A204.1 (cell line): ENCODE results near the gene VWA7.
"Not testable (repeated sequence)": the region's sequence is repeated elsewhere in the genome, so short reads cannot be mapped to it uniquely, and the experiment has no call there.

Experiments
- FAIRE-seq: peaks from 2 replicates; lab custom pipeline; 2012; peaks lifted over from hg19 to GRCh38; lab: Jason Lieb, UNC

The VWA7 gene, protein sequence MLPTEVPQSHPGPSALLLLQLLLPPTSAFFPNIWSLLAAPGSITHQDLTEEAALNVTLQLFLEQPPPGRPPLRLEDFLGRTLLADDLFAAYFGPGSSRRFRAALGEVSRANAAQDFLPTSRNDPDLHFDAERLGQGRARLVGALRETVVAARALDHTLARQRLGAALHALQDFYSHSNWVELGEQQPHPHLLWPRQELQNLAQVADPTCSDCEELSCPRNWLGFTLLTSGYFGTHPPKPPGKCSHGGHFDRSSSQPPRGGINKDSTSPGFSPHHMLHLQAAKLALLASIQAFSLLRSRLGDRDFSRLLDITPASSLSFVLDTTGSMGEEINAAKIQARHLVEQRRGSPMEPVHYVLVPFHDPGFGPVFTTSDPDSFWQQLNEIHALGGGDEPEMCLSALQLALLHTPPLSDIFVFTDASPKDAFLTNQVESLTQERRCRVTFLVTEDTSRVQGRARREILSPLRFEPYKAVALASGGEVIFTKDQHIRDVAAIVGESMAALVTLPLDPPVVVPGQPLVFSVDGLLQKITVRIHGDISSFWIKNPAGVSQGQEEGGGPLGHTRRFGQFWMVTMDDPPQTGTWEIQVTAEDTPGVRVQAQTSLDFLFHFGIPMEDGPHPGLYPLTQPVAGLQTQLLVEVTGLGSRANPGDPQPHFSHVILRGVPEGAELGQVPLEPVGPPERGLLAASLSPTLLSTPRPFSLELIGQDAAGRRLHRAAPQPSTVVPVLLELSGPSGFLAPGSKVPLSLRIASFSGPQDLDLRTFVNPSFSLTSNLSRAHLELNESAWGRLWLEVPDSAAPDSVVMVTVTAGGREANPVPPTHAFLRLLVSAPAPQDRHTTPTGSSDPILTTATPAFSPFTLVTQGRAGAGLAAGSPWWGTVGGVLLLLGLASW

DNA sequence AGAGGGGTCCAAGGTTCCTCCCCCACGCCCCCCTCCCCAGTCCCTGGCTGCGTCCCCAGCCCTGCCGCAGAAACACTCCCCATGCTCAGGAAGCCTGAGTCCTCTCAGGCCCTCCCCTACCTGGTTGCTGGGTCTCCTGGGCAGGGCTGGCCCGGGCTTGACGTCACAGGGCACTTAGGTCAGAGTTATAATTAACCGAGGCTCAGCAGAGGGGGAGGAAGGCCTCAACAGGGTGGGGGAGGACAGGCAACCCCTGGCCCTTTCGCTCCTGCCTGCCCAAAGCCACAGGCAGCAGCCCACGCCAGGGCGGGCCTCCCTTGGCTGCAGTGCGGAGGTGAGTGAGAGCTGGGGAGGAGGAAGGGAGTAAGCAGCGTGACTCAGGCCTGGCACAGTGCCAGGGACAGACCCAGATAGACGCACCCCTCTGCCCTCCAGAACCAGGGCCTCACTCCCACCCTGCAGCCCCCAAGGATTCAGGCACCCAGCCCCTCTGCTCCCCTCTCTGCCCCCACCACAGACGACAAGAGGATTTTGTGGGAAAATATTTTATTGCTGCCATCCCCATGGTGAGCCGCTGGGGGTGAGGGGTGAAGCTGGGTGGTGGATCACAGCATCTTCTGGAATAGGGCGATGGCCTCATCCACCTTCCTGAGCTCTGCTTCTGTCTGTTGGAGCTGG, at the start of gene VWA7:
Gene VWA7, minus strand, starts transcription at position 340 of the 678 bp plus-strand sequence. CDS start 549 bp downstream, outside the sequence.
- no peak for FAIRE-seq

DNA sequence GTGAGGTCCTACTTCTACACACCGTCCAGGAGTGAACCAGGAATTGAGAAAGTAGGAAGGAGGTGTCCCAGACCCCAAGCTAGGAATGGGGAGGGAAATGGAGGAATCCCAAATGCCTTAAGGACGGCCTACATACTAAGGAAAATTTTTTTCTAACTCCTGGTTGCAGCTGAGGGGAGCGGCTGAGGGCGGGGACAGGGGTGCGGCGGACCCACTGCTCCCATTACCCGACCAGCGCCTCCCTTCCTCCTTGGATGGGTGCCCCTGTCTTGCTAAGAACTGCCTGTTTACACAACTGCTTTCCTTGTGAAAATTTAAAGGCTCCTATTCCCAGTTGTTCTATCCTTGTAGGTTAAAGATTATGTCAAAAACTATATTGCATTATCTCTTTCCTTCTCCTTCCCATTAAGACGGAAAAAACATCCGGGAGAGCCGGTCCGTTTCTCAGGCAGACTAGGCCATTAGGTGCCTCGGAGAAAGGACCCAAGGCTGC, 49.7 kb upstream of the VWA7 start:
- no peak for FAIRE-seq

DNA sequence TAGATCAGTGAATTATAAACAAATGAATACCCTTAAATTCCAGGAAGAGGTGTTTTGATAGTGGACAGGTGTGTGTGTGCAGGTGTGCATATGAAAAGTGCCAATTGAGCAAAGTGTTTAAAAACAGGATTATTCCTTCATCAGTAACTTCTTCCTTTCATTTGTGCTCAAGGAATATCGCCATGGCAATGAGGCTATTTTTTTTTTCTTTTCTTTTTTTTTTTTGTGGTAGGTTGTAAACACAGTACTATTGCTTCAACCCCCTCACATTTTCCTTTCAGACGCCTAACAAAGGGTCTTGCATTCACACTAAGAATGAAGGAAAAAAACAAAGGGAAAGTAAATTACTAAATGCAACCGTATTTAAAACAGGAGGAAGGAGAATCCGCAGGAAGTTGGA, 48.4 kb upstream of the VWA7 start:
- FAIRE-seq = no peak

DNA sequence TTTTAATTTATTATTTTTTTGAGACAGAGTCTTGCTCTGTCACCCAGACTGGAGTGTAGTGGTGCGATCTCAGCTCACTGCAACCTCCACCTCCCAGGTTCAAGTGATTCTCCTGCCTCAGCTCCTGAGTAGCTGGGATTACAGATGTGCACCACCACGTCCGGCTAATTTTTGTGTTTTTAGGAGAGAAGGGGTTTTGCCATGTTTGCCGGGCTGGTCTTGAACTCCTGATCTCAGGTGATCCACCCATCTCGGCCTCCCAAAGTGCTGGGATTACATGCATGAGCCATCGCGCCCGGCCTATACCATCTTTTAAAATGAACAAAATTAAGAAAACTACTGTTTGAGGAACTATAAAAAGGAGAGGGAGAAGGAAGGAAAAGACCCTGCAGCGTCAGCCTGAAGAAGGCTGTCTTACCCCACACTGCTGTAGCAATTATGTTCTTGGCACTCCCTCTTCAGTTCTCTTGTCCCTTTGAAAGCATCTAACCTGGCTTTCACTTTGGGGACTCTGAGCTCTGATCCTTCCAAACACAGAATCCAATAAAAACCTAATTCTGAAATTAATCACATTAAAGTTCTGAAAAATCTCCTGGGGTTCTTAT, 46.6 kb upstream of the VWA7 start:
- not testable (repeated sequence) for FAIRE-seq

DNA sequence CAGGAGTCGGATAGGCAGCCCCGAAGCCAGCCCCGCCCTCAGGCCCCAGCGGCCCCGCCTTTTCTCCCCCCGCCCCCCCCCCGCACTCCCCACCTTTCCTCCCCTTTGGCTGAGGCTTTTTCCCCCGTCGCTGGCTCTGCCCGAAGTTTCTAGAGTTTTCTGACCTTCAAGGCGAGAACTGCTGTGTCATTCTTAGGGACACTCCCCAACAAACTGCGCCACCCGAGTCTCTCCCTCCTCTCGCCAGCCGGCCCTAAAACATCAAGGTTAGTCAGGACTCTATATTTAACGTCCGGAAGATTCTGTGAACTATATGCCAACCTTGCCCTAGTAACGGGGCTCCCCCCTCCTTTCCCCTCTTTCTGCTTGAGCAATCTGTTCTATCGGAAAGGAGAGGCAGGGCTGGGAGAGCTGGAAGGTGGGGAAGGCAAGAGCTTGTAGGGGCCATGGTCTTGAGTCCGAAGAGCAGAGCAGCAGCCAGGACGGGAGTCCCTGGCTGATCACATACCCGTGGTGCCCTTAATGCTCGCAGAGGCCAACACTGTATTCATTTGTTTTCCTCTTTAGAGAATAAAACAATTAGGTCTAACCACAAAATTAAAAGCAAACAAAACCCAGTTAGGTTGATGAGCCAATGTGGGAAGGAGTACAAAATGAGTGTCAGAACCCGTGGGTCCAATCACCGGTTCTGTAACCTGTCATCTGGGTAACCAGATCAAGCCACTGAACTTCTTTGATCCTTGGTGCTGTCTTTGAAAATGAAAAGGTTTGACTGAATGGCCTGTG, 45.1 kb upstream of the VWA7 start:
- FAIRE-seq = no peak

DNA sequence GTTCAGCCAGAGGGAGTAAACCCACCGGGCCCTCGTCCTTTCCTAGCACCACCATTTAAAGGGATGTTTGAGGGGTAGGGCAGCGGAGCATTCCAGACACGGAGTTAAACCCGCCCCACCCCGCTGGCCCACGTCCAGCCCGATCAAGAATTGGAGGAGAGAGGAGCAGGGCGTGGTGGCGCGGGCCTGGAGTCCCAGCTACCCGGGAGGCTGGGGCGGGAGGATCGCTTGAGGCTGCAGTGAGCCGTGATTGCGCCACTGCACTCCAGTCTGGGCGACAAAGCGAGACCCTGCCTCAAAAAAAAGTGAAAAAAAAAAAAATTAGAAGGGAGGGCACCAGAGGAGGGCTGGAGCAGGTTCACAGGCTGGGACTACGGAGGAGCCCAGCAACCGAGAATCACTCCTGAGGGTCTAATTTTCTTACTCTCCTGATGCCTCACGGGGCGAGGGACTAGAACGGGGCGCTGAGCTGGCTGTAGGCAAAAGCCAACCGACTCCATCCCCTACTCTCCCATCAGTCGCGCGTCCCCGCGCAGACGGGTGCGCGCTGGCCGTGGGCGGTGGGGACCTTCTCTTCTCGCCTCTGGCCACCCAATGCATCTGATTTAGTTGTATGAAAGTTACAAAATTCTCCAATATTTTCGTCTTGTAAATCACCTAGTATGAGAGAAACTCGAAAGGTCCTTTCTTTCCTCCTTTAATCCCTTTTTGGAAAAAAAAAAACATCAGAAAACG, 44.3 kb upstream of the VWA7 start:
- FAIRE-seq = no peak

DNA sequence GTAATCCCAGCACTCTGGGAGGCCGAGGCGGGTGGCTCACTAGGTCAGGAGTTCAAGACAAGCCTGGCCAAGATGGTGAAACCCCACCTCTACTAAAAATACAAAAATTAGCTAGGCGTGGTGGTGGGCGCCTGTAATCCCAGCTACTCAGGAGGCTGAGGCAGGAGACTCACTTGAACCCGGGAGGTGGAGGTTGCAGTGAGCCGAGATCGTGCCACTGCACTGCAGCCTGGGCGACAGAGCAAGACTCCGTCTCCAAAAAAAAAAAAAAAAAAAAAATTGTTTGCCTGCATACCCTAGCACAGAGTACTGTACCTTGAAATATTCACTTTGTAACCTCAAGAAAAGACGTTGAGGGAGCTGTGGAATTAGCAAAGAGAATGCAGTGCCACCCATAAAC, 43.3 kb upstream of the VWA7 start:
- not testable (repeated sequence) for FAIRE-seq

DNA sequence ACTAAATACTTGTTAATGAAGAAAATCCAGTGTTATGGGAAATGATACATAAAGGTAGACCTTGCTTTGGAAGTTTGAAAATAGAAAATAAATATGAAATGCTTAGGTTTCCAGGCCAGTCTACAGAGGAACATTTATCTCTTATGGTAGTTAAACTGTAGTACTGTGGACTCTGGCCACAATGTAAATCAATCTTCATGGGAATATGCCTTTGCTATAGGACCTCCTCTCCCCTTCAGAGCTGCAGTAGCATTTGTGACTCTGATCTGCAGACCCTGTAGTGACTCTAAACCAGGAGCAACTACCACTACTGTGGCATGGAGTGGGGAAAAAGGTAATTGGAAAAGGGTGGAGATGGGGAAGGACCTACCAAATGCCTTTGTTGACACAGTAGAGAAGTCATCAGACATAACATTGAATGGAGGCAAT, 42.8 kb upstream of the VWA7 start:
- no peak for FAIRE-seq

DNA sequence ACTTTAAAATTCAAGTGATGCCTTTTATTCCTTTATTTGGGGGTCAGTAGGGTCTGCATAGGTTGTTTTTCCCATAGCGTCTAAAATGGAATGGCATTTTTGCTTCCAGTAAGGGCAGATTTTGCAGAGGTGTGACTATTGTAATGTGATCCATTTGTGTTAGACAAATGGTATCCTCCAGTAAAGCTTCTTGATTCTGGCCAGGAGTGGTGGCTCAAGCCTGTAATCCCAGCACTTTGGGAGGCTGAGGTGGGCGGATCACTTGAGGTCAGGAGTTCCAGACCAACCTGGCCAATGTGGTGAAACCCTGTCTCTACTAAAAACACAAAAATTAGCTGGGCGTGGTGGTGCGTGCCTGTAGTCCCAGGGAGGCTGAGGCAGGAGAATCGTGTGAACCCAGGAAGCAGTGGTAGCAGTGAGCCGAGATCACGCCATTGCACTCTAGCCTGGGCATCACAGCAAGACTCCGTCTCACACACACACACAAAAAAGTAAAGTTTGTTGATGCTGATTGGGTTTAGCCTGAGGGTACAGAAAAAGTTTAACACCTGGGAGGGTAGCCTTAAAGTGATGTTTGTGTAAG, 40.9 kb upstream of the VWA7 start:
- FAIRE-seq = not testable (repeated sequence)

DNA sequence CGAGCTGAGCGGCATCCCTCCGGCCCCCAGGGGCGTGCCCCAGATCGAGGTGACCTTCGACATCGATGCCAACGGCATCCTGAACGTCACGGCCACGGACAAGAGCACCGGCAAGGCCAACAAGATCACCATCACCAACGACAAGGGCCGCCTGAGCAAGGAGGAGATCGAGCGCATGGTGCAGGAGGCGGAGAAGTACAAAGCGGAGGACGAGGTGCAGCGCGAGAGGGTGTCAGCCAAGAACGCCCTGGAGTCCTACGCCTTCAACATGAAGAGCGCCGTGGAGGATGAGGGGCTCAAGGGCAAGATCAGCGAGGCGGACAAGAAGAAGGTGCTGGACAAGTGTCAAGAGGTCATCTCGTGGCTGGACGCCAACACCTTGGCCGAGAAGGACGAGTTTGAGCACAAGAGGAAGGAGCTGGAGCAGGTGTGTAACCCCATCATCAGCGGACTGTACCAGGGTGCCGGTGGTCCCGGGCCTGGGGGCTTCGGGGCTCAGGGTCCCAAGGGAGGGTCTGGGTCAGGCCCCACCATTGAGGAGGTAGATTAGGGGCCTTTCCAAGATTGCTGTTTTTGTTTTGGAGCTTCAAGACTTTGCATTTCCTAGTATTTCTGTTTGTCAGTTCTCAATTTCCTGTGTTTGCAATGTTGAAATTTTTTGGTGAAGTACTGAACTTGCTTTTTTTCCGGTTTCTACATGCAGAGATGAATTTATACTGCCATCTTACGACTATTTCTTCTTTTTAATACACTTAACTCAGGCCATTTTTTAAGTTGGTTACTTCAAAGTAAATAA, 40.2 kb upstream of the VWA7 start:
- not testable (repeated sequence) for FAIRE-seq

DNA sequence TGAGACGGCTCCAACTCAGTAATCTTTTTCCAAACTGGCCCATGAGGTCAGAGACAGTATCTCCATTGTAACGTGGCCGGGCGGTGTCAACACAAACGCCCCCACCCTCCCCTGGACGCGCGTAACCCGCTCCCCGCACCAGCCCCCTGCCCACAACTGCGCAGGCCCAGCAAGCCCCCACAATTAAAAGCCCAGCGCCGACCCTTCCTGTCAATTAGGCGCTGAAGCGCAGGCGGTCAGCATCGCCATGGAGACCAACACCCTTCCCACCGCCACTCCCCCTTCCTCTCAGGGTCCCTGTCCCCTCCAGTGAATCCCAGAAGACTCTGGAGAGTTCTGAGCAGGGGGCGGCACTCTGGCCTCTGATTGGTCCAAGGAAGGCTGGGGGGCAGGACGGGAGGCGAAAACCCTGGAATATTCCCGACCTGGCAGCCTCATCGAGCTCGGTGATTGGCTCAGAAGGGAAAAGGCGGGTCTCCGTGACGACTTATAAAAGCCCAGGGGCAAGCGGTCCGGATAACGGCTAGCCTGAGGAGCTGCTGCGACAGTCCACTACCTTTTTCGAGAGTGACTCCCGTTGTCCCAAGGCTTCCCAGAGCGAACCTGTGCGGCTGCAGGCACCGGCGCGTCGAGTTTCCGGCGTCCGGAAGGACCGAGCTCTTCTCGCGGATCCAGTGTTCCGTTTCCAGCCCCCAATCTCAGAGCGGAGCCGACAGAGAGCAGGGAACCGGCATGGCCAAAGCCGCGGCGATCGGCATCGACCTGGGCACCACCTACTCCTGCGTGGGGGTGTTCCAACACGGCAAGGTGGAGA, 38.1 kb upstream of the VWA7 start, which contains the start of the genes HSPA1A and HSPA1L:
Gene HSPA1A, plus strand, starts transcription at position 519 of the 814 bp plus-strand sequence. Its CDS starts 214 bp downstream, at position 733.
Gene HSPA1L, minus strand, starts transcription at position 259 of the 814 bp plus-strand sequence. CDS start 3,311 bp downstream, outside the sequence.
- peak; percentile 95 for FAIRE-seq

DNA sequence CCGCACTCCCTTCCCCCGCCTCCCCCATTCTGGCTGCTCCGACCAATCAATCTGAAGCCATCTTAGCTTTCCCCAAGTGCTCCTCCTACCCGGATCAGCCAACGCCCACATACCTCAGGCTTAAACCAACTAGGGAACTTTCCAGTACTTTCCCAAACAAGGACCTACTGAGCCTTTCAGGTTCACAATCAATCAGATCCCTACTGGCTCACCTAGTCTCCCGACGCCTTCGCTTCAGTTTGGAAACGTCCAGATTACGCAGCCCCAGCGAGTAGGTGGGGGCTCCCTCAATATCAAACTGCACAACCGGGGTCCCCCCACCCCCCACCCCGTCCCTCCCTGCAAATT, 37.5 kb upstream of the VWA7 start:
- peak; percentile 46 for FAIRE-seq

DNA sequence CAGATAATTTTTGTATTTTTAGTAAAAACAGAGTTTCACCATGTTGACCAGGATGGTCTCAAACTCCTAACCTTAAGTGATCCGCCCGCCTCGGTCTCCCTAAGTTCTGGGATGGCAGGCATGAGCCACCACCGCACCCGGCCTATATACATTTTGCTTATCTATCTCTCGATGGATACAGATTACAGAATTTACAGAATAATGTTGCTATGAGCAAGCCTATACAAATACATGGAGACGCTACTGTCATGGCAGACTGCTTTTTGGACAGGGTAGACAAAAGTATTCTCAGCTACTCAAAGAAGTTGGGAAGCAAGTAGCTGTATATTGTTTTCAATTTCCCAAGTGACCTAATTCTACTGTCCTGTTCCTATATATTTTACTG, 36.3 kb upstream of the VWA7 start:
- FAIRE-seq = no peak

DNA sequence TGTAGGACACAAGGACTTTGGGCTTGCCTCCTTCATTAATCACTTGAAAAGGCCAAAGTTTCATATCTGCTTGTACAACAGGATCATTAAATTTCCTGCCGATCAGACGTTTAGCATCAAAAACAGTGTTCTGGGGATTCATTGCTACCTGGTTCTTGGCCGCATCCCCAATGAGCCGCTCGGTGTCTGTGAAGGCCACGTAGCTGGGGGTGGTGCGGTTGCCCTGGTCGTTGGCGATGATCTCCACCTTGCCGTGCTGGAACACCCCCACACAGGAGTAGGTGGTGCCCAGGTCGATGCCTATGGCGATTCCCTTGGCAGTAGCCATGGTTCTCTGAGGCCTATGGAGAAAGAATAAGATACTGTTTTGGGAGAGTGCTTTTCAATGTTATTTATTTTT, 34.5 kb upstream of the VWA7 start:
- no peak for FAIRE-seq

DNA sequence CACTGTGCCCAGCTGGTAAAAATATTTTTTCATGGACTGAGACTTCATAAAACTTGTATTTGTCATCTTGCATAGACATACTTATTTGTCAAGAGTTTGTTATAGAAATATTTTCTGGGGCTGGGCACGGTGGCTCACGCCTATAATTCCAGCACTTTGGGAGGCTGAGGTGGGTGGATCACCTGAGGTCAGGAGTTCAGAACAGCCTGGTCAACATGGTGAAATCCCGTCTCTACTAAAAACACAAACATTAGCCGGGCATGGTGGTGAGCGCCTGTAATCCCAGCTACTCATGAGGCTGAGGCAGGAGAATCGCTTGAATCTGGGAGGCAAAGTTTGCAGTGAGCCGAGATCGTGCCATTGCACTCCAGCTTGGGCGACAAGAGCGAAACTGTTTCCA, 31.5 kb upstream of the VWA7 start:
- not testable (repeated sequence) for FAIRE-seq

DNA sequence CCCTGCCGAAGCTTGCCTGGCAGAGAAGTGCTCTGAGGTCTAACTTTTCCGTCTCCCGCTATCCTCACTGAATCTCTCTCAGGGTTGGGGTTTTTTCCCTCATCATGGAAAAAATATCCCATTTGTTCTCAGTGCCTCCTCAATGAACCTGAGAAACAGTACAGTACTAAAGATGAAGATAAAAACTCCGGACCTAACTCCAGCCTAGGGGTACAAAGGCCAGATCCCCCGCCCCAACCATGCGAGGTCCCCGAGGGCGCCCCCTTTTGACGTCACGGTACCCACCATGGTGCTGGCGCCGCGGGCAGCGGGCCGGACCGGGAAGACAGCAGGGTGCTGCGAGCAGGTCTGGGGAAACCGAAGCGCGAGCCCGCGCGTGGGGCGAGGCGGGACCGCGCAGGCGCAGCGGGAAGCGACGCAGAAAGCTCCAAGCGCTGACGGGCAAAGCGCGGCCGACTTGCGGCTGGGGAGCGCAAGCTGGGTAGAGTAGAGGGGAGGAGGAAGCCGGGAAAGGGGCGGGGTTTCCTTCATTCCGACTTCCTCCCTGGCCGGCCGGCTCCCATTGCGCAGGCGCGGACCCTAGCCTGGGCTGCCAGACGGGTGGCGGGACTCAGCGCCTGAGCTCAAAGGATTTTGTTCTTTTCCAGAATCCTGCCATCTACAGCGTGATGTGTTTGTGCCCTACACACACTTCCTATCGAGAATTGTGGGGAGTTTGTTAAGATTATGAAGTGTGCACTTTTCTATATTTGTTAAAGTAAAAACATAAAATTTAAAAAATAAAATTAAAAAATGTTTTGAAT, 29.5 kb upstream of the VWA7 start, which contains the start of gene LSM2:
Gene LSM2, minus strand, starts transcription at position 497 of the 803 bp plus-strand sequence. Its CDS starts 209 bp downstream, at position 288.
- peak; percentile 88 for FAIRE-seq

DNA sequence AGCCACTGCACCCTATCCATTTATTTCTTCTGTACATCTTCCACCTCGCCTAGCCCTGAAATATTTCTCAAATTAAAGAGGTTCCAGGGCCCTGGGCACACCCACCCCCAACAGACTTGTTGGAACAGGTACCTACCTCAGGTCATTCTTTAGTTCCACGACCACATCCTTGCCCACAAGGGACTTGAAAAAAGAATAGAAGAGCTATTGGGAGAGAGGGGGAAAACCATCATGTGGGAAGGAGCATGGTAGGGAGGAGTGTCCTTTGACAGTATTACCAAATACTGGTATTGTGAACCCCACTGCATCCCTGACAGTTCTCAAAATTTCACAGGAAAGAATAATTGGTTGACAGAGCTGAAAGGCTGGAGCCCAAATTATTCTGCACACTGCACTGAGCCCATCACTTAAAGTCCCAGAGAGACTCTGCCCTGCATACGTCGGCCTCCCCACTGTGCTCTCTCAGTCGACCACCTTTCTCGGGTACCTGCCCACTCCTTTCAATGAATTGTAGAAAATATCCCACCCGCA, 28.9 kb upstream of the VWA7 start:
- FAIRE-seq = no peak
